Dendritic cell treated with granulocyte-macrophage colony-stimulating factor and Interleukin-4, amounts not matched to agents 40 ng/mL and 50 ng/mL, for 4 days (primary cell): ENCODE data around the gene AFG1L.

Experiments used
- H3K27ac Mint-ChIP-seq: one replicate; pipeline ENCODE4 v1.8.0; 2022; ENCODE audit warnings: mild to moderate bottlenecking, mixed read lengths
- H3K27me3 Mint-ChIP-seq: one replicate; pipeline ENCODE4 v1.8.0; 2022; ENCODE audit warnings: mild to moderate bottlenecking, mixed read lengths
- H3K36me3 Mint-ChIP-seq: one replicate; pipeline ENCODE4 v1.8.0; 2022; ENCODE audit warnings: low read depth, mixed read lengths
- H3K4me1 Mint-ChIP-seq: one replicate; pipeline ENCODE4 v1.8.0; 2022; ENCODE audit warnings: low read depth, mixed read lengths
- H3K4me3 Mint-ChIP-seq: one replicate; pipeline ENCODE4 v1.8.0; 2022; ENCODE audit warnings: mild to moderate bottlenecking, moderate library complexity, mixed read lengths
- H3K9me3 Mint-ChIP-seq: one replicate; pipeline ENCODE4 v1.8.0; 2022; ENCODE audit warnings: mixed read lengths
- intact Hi-C: fragments of 100-400 bp; cut with micrococcal nuclease; formaldehyde crosslinking; loops from one replicate; pipeline ENCODE4 v1.15.0; 2022

Gene AFG1L

GRCh38 chr6:108348655-108349349 lies 53.9 kb downstream of the AFG1L start:
- H3K27me3 Mint-ChIP-seq = no peaks in the 10 kb centered on the region
- no peak overlapping the region for H3K27ac Mint-ChIP-seq
- no peaks in the 10 kb centered on the region for H3K9me3 Mint-ChIP-seq
- intact Hi-C loops = no loop called here
- H3K36me3 Mint-ChIP-seq = peaks cover 5% of the 10 kb centered on the region
- H3K4me1 Mint-ChIP-seq = peaks cover 12% of the 10 kb centered on the region
- no peak overlapping the region for H3K4me3 Mint-ChIP-seq

- peaks cover 3% of the 10 kb centered on the region for H3K36me3 Mint-ChIP-seq
- H3K4me3 Mint-ChIP-seq = no peak overlapping the region
- no peaks in the 10 kb centered on the region for H3K27me3 Mint-ChIP-seq
- H3K4me1 Mint-ChIP-seq = peaks cover 16% of the 10 kb centered on the region
- no peak overlapping the region for H3K27ac Mint-ChIP-seq
- H3K9me3 Mint-ChIP-seq = no peaks in the 10 kb centered on the region
- intact Hi-C loops = no loop called here
These were observed 55.7 kb downstream of the AFG1L start for GRCh38 chr6:108350528-108350927.

- H3K27ac Mint-ChIP-seq = no peak overlapping the region
- peaks cover 9% of the 10 kb centered on the region for H3K4me1 Mint-ChIP-seq
- no peaks in the 10 kb centered on the region for H3K9me3 Mint-ChIP-seq
- peaks cover 19% of the 10 kb centered on the region for H3K36me3 Mint-ChIP-seq
- H3K4me3 Mint-ChIP-seq = no peak overlapping the region
- intact Hi-C loops = no loop called here
- no peaks in the 10 kb centered on the region for H3K27me3 Mint-ChIP-seq
These were observed 59.0 kb downstream of the AFG1L start for GRCh38 chr6:108353853-108354252.

- intact Hi-C loops = no loop called here
- H3K4me3 Mint-ChIP-seq = no peak overlapping the region
- no peaks in the 10 kb centered on the region for H3K9me3 Mint-ChIP-seq
- peaks cover 12% of the 10 kb centered on the region for H3K4me1 Mint-ChIP-seq
- H3K27me3 Mint-ChIP-seq = no peaks in the 10 kb centered on the region
- H3K36me3 Mint-ChIP-seq = peaks cover 20% of the 10 kb centered on the region
- H3K27ac Mint-ChIP-seq = no peak overlapping the region
These were observed 60.3 kb downstream of the AFG1L start for GRCh38 chr6:108355120-108355519.

- H3K36me3 Mint-ChIP-seq = peaks cover 23% of the 10 kb centered on the region
- H3K27me3 Mint-ChIP-seq = no peaks in the 10 kb centered on the region
- no peak overlapping the region for H3K4me3 Mint-ChIP-seq
- H3K4me1 Mint-ChIP-seq = peaks cover 19% of the 10 kb centered on the region
- H3K9me3 Mint-ChIP-seq = no peaks in the 10 kb centered on the region
- intact Hi-C loops = no loop called here
- H3K27ac Mint-ChIP-seq = no peak overlapping the region
These were observed 61.0 kb downstream of the AFG1L start for GRCh38 chr6:108355890-108356289.

- no peaks in the 10 kb centered on the region for H3K9me3 Mint-ChIP-seq
- no peak overlapping the region for H3K4me3 Mint-ChIP-seq
- H3K27ac Mint-ChIP-seq = no peak overlapping the region
- intact Hi-C loops = loop anchor here (10.0 kb wide), 1 partner anchor 155 kb away; no protein-coding TSS in a partner anchor
- H3K4me1 Mint-ChIP-seq = peaks cover 22% of the 10 kb centered on the region
- peaks cover 25% of the 10 kb centered on the region for H3K36me3 Mint-ChIP-seq
- no peaks in the 10 kb centered on the region for H3K27me3 Mint-ChIP-seq
These were observed 65.3 kb downstream of the AFG1L start for GRCh38 chr6:108359901-108360882.

- intact Hi-C loops = loop anchor here (10.0 kb wide), 1 partner anchor 156 kb away; no protein-coding TSS in a partner anchor
- peaks cover 25% of the 10 kb centered on the region for H3K36me3 Mint-ChIP-seq
- no peak overlapping the region for H3K27ac Mint-ChIP-seq
- no peaks in the 10 kb centered on the region for H3K9me3 Mint-ChIP-seq
- no peaks in the 10 kb centered on the region for H3K27me3 Mint-ChIP-seq
- H3K4me3 Mint-ChIP-seq = no peak overlapping the region
- H3K4me1 Mint-ChIP-seq = peaks cover 22% of the 10 kb centered on the region
These were observed 66.1 kb downstream of the AFG1L start for GRCh38 chr6:108360919-108361311.

- Mint-ChIP-seq H3K4me3 (no peak overlapping the region), H3K4me1 (peaks cover 22% of the 10 kb centered on the region), H3K27me3 (no peaks in the 10 kb centered on the region), H3K36me3 (peaks cover 25% of the 10 kb centered on the region), H3K27ac (no peak overlapping the region), H3K9me3 (no peaks in the 10 kb centered on the region)
- intact Hi-C loops = loop anchor here (10.0 kb wide), 1 partner anchor 157 kb away; no protein-coding TSS in a partner anchor
These were observed 66.6 kb downstream of the AFG1L start for GRCh38 chr6:108361312-108361932.

- Mint-ChIP-seq H3K36me3 (peaks cover 16% of the 10 kb centered on the region), H3K9me3 (no peaks in the 10 kb centered on the region), H3K27me3 (no peaks in the 10 kb centered on the region), H3K27ac (no peak overlapping the region), H3K4me1 (peaks cover 22% of the 10 kb centered on the region), H3K4me3 (no peak overlapping the region)
- intact Hi-C loops = loop anchor here (10.0 kb wide), 1 partner anchor 158 kb away; no protein-coding TSS in a partner anchor
These were observed 67.6 kb downstream of the AFG1L start for GRCh38 chr6:108362455-108362854.

GRCh38 chr6:108363113-108363512 lies 68.3 kb downstream of the AFG1L start:
- no peaks in the 10 kb centered on the region for H3K27me3 Mint-ChIP-seq
- H3K36me3 Mint-ChIP-seq = peaks cover 11% of the 10 kb centered on the region
- intact Hi-C loops = loop anchor here (10.0 kb wide), 1 partner anchor 158 kb away; no protein-coding TSS in a partner anchor

GRCh38 chr6:108363889-108364313 lies 69.0 kb downstream of the AFG1L start:
- H3K4me3 Mint-ChIP-seq = no peak overlapping the region
- intact Hi-C loops = loop anchor here (10.0 kb wide), 1 partner anchor 159 kb away; no protein-coding TSS in a partner anchor
- H3K27ac Mint-ChIP-seq = no peak overlapping the region

More at GRCh38 chr6:108363113-108363512, 68.3 kb downstream of the AFG1L start:
- Mint-ChIP-seq H3K9me3 (no peaks in the 10 kb centered on the region), H3K27ac (no peak overlapping the region), H3K4me3 (no peak overlapping the region), H3K4me1 (peaks cover 22% of the 10 kb centered on the region)

GRCh38 chr6:108364470-108364869 lies 69.6 kb downstream of the AFG1L start:
- Mint-ChIP-seq H3K27me3 (no peaks in the 10 kb centered on the region), H3K36me3 (peaks cover 4% of the 10 kb centered on the region), H3K4me1 (peaks cover 22% of the 10 kb centered on the region), H3K9me3 (no peaks in the 10 kb centered on the region), H3K27ac (no peak overlapping the region), H3K4me3 (no peak overlapping the region)
- intact Hi-C loops = loop anchor here (10.0 kb wide), 1 partner anchor 160 kb away; no protein-coding TSS in a partner anchor

More at GRCh38 chr6:108363889-108364313, 69.0 kb downstream of the AFG1L start:
- H3K4me1 Mint-ChIP-seq = peaks cover 22% of the 10 kb centered on the region
- no peaks in the 10 kb centered on the region for H3K9me3 Mint-ChIP-seq
- H3K27me3 Mint-ChIP-seq = no peaks in the 10 kb centered on the region
- H3K36me3 Mint-ChIP-seq = peaks cover 6% of the 10 kb centered on the region

- Mint-ChIP-seq H3K4me1 (peaks cover 14% of the 10 kb centered on the region), H3K27me3 (no peaks in the 10 kb centered on the region), H3K27ac (no peak overlapping the region), H3K4me3 (no peak overlapping the region), H3K36me3 (peaks cover 4% of the 10 kb centered on the region), H3K9me3 (no peaks in the 10 kb centered on the region)
- intact Hi-C loops = loop anchor here (10.0 kb wide), 1 partner anchor 161 kb away; no protein-coding TSS in a partner anchor
These were observed 70.6 kb downstream of the AFG1L start for GRCh38 chr6:108365478-108365877.
